Tibial nerve (tissue), 4 donors: Measurements from ENCODE around the gene TP63. TPM values are rescaled to one million over a fixed set of nuclear protein-coding genes. Genes with fewer than 3 reads are reported as not detected.

ENCODE experiments used
- DNase-seq, 2 donors: peaks; one replicate each; pipeline ENCODE4 v3.0.0-alpha.2; 2019; ENCODE audit warnings: low spot score in 2 of 2
- H3K27ac ChIP-seq, 4 donors: fragments of 200-600 bp; sonication (generic) in 3 of 4; one replicate each; pipeline ENCODE4 v1.5.1; 2017 to 2019; ENCODE audit warnings: mild to moderate bottlenecking in 1 of 4
- H3K27me3 ChIP-seq, 2 donors: fragments of 200-600 bp; sonication (generic) in 1 of 2; one replicate each; pipeline versions ENCODE4 v1.5.1 to v1.6.0; 2017 to 2019
- H3K36me3 ChIP-seq, 3 donors: fragments of 200-600 bp; sonication (generic); one replicate each; pipeline ENCODE4 v1.5.1; 2018 to 2019
- H3K4me1 ChIP-seq, 4 donors: fragments of 200-600 bp; sonication (generic) in 3 of 4; one replicate each; pipeline ENCODE4 v1.5.1; 2017 to 2019
- H3K4me3 ChIP-seq, 4 donors: fragments of 200-600 bp; sonication (generic) in 3 of 4; one replicate each; pipeline ENCODE4 v1.5.1; 2017 to 2019; ENCODE audit warnings: mild to moderate bottlenecking in 1 of 4, moderate library complexity in 1 of 4
- H3K9me3 ChIP-seq, 4 donors: fragments of 200-600 bp; sonication (generic) in 3 of 4; one replicate each; pipeline ENCODE4 v1.5.1; 2017 to 2019
- CTCF ChIP-seq, 5 experiments: fragments of 200-600 bp in 3 of 5; fragments of 450-650 bp in 2 of 5; sonication (generic) in 3 of 5; IDR thresholded peaks; one replicate each; pipeline ENCODE4 v1.5.1; 2016 to 2019; ENCODE audit warnings: antibody characterized with exemption in 5 of 5, mild to moderate bottlenecking in 3 of 5, moderate library complexity in 2 of 5
- EP300 ChIP-seq, 2 donors: sonication (generic); formaldehyde crosslinking; IDR thresholded peaks; one replicate each; pipeline ENCODE4 v1.6.1; 2017; ENCODE audit warnings: antibody characterized with exemption in 2 of 2, mild to moderate bottlenecking in 1 of 2
- POLR2A ChIP-seq, 2 donors: fragments of 450-650 bp; IDR thresholded peaks; one replicate each; pipeline ENCODE4 v1.6.1; 2017; ENCODE audit warnings: antibody characterized with exemption in 2 of 2, mild to moderate bottlenecking in 2 of 2, moderate library complexity in 2 of 2
- WGBS, 2 donors: methylation state at CpG; one replicate each; pipeline ENCODE4 v1.1.5; 2018; 5-methylcytosine and 5-hydroxymethylcytosine counted together
- total RNA-seq, 4 donors: library from RNA; depleted of rRNA; stranded (reverse); fragments of >200 nt; gene quantifications; one replicate each; pipeline ENCODE4 v1.1.0, GENCODE V29; 2016

The TP63 gene
- total RNA-seq, 4 donors from 2014 or later: 1.7 to 7.5 (median 4.2) TPM; not detected in 1

GRCh38 chr3:189641776-189642175 lies 10.6 kb downstream of the TP63 start:
- Histone ChIP-seq H3K9me3 (no peaks in the 10 kb centered on the region), H3K4me1 (no peaks in the 10 kb centered on the region), H3K27me3 (no peaks in the 10 kb centered on the region), H3K4me3 (no peak overlapping the region), H3K27ac (no peak overlapping the region), H3K36me3 (no peaks in the 10 kb centered on the region)
- DNase-seq: no peak
- TF ChIP-seq POLR2A (IDR thresholded peaks at IDR 0.05) (no peak), EP300 (IDR thresholded peaks at IDR 0.05) (no peak), CTCF (IDR thresholded peaks at IDR 0.05) (no peak)

GRCh38 chr3:189646853-189647542 lies 15.8 kb downstream of the TP63 start:
- no peaks in the 10 kb centered on the region for H3K4me1 ChIP-seq
- TF ChIP-seq EP300 (IDR thresholded peaks at IDR 0.05) (no peak), POLR2A (IDR thresholded peaks at IDR 0.05) (no peak), CTCF (IDR thresholded peaks at IDR 0.05) (no peak)
- no peak overlapping the region for H3K27ac ChIP-seq
- no peaks in the 10 kb centered on the region for H3K27me3 ChIP-seq
- 89 to 91% methylated on average over 7 to 8 of the region's 8 CpGs for WGBS, 2 donors
- no peaks in the 10 kb centered on the region for H3K9me3 ChIP-seq
- no peak for DNase-seq
- no peak overlapping the region for H3K4me3 ChIP-seq
- no peaks in the 10 kb centered on the region for H3K36me3 ChIP-seq

- no peak for TF ChIP-seq POLR2A (IDR thresholded peaks at IDR 0.05)
- WGBS, 2 donors: 69 to 80% methylated on average over 1 of the region's 1 CpG
- no peak overlapping the region for H3K27ac ChIP-seq
Observed at GRCh38 chr3:189652042-189652441, 20.9 kb downstream of the TP63 start.

GRCh38 chr3:189655617-189656016 lies 24.4 kb downstream of the TP63 start:
- no peaks in the 10 kb centered on the region for H3K27me3 ChIP-seq
- DNase-seq: no peak
- H3K27ac ChIP-seq: no peak overlapping the region
- peaks cover 0 to 6% (median 3%) of the 10 kb centered on the region in 4 donors for H3K9me3 ChIP-seq
- TF ChIP-seq EP300 (IDR thresholded peaks at IDR 0.05) (no peak), POLR2A (IDR thresholded peaks at IDR 0.05) (no peak), CTCF (IDR thresholded peaks at IDR 0.05) (no peak)
- no peaks in the 10 kb centered on the region for H3K36me3 ChIP-seq
- H3K4me3 ChIP-seq: no peak overlapping the region
- no peaks in the 10 kb centered on the region for H3K4me1 ChIP-seq

More at GRCh38 chr3:189652042-189652441, 20.9 kb downstream of the TP63 start:
- Histone ChIP-seq H3K27me3 (no peaks in the 10 kb centered on the region), H3K9me3 (peaks cover 0 to 6% (median 3%) of the 10 kb centered on the region in 4 donors), H3K36me3 (no peaks in the 10 kb centered on the region), H3K4me1 (no peaks in the 10 kb centered on the region), H3K4me3 (no peak overlapping the region)
- DNase-seq: no peak

GRCh38 chr3:189659571-189659970 lies 28.4 kb downstream of the TP63 start:
- no peak for TF ChIP-seq CTCF (IDR thresholded peaks at IDR 0.05)
- no peak for TF ChIP-seq EP300 (IDR thresholded peaks at IDR 0.05)
- no peak for TF ChIP-seq POLR2A (IDR thresholded peaks at IDR 0.05)
- no peaks in the 10 kb centered on the region for H3K4me1 ChIP-seq
- WGBS, 2 donors: 73 to 79% methylated on average over 1 of the region's 1 CpG
- H3K36me3 ChIP-seq: no peaks in the 10 kb centered on the region
- H3K9me3 ChIP-seq: peaks cover 0 to 6% (median 3%) of the 10 kb centered on the region in 4 donors
- no peak overlapping the region for H3K4me3 ChIP-seq
- DNase-seq: no peak
- no peak overlapping the region for H3K27ac ChIP-seq
- H3K27me3 ChIP-seq: no peaks in the 10 kb centered on the region
